Hematopoietic multipotent progenitor cell treated with erythropoietin and hydrocortisone succinate and interleukin-3 and kit ligand, for 15 days (in vitro differentiated cells): ENCODE results near the gene GRID1.

Experiments used
- DNase-seq: peaks from one replicate; pipeline ENCODE4 v3.0.0-alpha.2; 2015; ENCODE audit warnings: low spot score

GRID1 gene

GRCh38 chr10:85611746-85612377 is 754.7 kb downstream of the GRID1 start:
- DNase-seq: no peak

GRCh38 chr10:85611093-85611740 is 755.4 kb downstream of the GRID1 start:
- DNase-seq: no peak

GRCh38 chr10:85610381-85611092 is 756.1 kb downstream of the GRID1 start:
- no peak for DNase-seq

- no peak for DNase-seq
These were observed 757.1 kb downstream of the GRID1 start for GRCh38 chr10:85609509-85609908.

GRCh38 chr10:85608706-85609105 is 757.9 kb downstream of the GRID1 start:
- no peak for DNase-seq

- no peak for DNase-seq
These were observed 759.4 kb downstream of the GRID1 start for GRCh38 chr10:85607043-85607695.

GRCh38 chr10:85606401-85606800 is 760.2 kb downstream of the GRID1 start:
- DNase-seq: no peak

- DNase-seq: no peak
These were observed 761.7 kb downstream of the GRID1 start for GRCh38 chr10:85604884-85605283.

- DNase-seq: no peak
These were observed 762.4 kb downstream of the GRID1 start for GRCh38 chr10:85604136-85604725.

GRCh38 chr10:85603151-85603940 is 763.2 kb downstream of the GRID1 start:
- no peak for DNase-seq

- no peak for DNase-seq
These were observed 763.9 kb downstream of the GRID1 start for GRCh38 chr10:85602713-85603112.

- no peak for DNase-seq
These were observed 764.3 kb downstream of the GRID1 start for GRCh38 chr10:85602306-85602705.

- no peak for DNase-seq
These were observed 765.1 kb downstream of the GRID1 start for GRCh38 chr10:85601526-85601925.

- no peak for DNase-seq
These were observed 765.9 kb downstream of the GRID1 start for GRCh38 chr10:85600744-85601081.

GRCh38 chr10:85600026-85600743 is 766.4 kb downstream of the GRID1 start:
- no peak for DNase-seq

- DNase-seq: no peak
These were observed 767.5 kb downstream of the GRID1 start for GRCh38 chr10:85599081-85599480.

GRCh38 chr10:85598646-85599045 is 767.9 kb downstream of the GRID1 start:
- DNase-seq: no peak

GRCh38 chr10:85597006-85597405 is 769.6 kb downstream of the GRID1 start:
- no peak for DNase-seq

GRCh38 chr10:85596389-85596788 is 770.2 kb downstream of the GRID1 start:
- DNase-seq: no peak

- DNase-seq: no peak
These were observed 772.4 kb downstream of the GRID1 start for GRCh38 chr10:85594239-85594638.

- DNase-seq: no peak
These were observed 773.3 kb downstream of the GRID1 start for GRCh38 chr10:85593226-85593772.
